22Rv1 (cell line): ENCODE measurements around the gene KRTAP10-11.

Experiments
- CTCF ChIP-seq: fragments of 450-650 bp; IDR thresholded peaks from 2 replicates; pipeline ENCODE4 v1.5.1; 2017; ENCODE audit warnings: mild to moderate bottlenecking
- ZFX ChIP-seq: fragments of 450-650 bp; IDR thresholded peaks from 2 replicates; pipeline ENCODE4 v1.6.1; 2017; ENCODE audit warnings: antibody characterized with exemption, borderline replicate concordance

- TF ChIP-seq CTCF (no peak), ZFX (no peak)
These were observed 4.9 kb downstream of the KRTAP10-11 start for GRCh38 chr21:44650973-44651675.
